ENCODE measurements around the gene ABCC8. TPM values are rescaled to one million over a fixed set of nuclear protein-coding genes. Genes with fewer than 3 reads are reported as not detected.

The ABCC8 gene
- polyA plus RNA-seq, 4 donors = 0.53 to 3.5 (median 1.3) TPM

DNA sequence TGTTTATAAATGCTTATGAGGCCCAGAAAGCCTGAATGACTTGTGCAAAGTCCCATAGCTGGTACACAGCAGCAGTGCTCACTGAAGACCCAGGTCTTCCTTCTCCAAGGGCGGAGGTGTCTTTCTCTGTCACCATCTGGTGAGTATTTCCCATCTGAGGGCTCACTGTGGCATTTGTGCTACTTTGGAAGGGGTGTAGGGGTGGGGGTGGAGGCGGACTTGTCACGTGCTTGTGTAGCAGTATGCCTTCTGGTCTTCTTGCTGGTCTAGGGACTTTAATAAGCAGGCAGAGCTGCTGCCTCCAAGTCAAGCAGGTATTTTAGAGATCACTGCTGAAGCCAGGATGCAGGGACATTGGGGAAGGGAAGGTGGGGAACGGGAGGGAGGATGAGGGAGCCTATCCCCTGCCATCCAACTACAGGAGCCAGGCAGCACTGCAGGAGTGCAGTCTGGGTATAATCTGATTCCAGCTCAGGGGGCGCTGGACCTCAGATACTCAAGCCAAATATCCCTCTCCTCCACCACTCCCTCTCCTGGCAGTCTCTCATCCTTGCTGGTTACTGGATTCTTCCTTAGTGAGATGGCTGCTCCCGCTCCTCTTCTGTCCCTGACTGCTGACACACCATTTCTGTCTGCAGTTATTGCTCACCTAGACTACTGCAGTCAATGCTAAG is 3.4 kb downstream of the ABCC8 start:
- no peak for DNase-seq (ENCODE audit: low read depth in 4 of 4, low spot score in 3 of 4)

DNA sequence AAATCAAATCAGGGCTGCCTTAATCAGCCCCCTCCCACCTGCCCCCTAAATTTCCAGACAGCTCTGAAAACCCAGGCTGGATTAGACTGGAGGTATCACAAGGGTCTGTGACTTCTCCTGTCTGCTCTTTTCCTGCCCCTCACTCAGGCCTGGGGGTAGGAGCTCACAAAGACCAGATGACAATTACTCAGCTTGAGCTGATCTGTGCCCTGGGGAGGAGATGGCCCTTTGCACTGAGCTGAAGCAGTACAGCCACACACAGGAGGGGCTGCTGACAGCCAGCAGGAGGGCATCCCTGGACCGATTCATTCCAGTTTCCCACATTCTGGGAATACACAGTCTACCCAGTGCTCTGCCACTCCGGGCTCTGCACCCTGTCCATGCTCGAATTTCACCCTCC is 4.2 kb downstream of the ABCC8 start:
- no peak for DNase-seq (ENCODE audit: low read depth in 4 of 4, low spot score in 3 of 4)

DNA sequence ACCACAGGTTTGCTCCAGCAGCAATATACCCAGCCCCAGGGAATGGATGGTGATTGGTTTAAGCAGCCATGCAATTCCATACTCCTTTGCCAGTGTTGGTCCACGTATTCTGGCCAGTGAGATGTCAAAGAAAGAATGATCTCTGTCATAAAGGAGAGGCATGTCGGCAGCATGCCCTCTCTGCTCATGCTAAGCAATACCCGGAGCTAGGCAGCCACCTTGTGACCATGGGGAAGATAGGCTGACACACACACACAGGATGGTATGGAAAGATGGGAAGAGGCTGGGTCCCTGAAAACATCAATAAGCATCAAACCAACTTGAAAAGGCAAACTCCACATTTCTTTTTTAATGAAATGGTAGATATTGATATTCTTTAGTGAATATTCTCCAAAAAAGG is 5.1 kb downstream of the ABCC8 start:
- no peak for DNase-seq (ENCODE audit: low read depth in 4 of 4, low spot score in 3 of 4)

DNA sequence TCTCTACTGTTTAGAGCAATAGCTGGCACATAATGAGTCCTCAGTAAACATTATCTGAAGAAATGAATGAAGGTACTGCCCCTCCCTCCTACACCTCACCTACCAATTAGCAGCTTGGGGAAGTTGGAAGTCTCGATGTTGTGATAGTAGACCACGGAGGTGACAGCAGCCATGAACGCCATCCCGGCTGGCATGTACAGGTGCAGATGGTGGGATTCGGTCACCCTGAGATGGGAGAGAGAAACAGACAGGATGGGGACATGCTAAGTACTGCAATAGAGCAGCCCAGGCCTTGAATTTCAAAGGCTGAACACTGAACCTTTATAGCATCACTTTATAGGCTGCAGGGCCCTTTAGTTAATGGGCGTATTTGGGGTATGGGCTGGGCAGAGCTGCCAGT is 6.6 kb downstream of the ABCC8 start:
- DNase-seq (ENCODE audit: low read depth in 4 of 4, low spot score in 3 of 4) = no peak

DNA sequence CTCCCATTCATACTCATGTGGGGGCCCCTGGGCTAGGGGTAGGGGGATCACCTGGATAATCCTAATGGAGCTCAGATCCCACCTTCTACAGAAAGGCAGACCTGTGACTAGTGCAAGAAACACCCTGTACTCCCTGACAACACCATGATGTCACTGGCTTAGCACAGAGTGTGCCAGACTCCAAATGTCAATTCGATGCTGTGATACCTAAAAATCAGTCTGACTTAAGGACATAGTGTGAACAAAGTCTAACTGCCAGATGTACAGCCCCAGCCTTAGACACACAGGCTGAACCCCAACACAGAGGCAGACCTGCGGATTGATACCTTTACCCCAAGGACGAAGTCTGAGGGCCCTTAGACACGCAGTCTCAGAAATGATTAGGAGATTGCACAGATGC is 8.5 kb downstream of the ABCC8 start:
- DNase-seq (ENCODE audit: low read depth in 4 of 4, low spot score in 3 of 4) = no peak

DNA sequence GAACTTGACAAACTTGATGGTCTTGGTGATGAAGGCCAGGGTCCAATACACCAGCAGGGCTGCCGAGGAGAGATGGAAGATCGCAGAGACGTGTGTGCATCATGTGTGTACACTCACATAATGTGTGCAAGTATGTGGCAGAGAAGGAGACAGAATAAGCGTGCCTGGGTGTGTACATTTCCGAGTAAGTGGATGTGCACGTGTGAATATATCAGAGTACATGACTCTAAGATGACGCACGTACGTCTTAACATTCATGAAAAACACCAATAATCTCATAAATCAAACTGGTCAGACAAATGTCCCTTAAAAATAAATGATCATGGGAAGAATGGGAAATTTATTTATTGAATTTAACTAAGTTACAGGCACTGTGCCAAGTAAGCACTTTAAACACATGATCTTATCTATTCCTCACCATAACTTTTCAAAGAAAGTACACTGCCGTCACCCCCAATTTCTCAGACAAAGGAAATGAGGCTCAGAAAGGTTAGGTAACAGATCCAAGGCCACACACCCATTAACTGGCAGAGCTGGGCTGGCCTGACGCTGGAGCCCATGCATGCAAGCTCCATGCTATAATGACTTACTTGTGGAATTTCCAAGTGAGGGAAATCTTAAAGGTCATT is 13.0 kb downstream of the ABCC8 start:
- DNase-seq (ENCODE audit: low read depth in 4 of 4, low spot score in 3 of 4) = no peak

DNA sequence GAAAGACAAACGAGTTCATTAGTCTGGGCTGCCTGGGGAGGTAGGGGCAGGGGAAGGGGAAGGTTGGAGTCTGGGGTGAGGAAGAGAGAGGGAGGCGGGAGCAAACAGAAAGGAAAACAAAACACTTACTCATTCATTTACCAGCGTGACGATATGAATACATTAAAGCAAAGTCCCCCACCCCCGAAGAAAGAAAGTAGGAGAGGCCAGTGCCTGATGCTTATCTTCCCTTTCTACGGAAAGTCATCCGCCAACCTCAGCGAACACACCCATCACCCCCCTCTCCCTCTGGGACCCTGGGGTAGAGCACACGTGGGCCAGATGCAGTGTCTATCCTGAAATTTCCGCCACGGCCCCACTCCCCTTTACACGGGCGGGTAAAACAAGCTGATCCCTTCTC is 13.7 kb downstream of the ABCC8 start:
- no peak for DNase-seq (ENCODE audit: low read depth in 4 of 4, low spot score in 3 of 4)

DNA sequence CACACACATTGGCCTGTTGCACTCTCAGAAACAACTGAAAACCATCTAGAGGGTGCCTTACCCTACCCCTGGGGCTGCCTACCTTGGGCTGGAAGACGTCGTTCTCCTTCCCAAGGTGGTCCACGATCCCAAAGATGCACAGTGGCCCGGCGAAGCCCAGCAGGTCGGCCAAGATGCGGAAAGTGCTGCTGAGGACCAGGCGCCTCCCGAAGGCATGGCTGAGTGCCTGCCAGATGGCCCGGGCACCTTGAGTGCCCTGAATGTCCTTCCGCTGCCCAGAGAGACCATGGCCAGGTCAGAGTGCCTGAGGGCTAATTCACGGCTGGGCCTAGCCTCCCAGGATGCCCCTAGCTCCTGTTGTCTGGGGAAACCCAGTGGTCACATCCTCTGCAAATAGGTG is 16.2 kb downstream of the ABCC8 start:
- DNase-seq (ENCODE audit: low read depth in 4 of 4, low spot score in 3 of 4) = no peak

DNA sequence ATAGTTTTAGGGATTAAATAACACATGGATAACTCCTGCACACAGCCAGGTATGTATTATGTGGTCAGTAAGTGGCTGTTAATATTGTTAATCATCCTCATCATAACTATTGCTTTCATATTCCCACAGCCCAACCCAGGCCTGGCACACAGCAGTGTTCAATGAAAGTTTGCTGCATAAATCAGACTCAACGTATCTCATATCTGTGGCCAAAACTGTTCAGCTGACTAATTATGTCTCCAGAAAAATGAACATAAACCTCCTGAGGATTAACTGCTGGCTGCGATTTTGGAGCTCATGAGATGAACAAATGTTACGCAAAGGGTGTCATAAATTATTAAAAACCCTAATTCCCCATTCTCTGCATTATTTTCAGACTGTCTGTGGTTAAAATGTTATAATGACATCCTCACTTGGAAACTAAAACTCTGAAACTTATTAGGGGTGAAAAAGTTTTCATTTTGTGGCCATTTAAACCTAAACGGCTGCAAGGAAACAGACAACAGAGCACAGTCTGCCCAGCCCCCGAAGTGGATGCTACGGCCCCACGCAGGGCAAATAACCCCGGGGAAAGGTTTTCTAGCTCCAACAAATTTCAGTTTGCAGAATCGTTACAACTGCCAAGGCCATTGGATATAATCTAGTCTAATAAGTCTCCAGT is 17.3 kb downstream of the ABCC8 start:
- DNase-seq (ENCODE audit: low read depth in 4 of 4, low spot score in 3 of 4) = no peak

DNA sequence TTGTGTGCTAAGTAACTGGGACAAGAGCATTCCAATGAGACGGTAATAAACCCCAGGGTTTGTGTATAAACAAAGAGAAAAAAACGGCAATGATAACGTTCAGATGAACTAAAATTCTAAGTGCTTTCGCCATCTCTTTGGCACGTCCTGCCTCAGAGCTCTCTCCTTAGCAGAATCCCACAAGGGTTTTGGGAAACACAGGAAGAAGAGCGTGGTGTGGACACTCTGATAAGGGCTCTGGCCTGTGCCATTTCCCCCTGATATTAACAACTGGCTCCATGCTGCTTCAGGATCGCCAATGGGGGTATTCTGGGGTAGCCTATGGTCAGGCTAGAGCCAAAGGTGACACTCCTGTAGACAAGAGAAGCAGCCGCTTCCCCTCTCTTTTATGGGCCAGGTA is 18.4 kb downstream of the ABCC8 start:
- DNase-seq (ENCODE audit: low read depth in 4 of 4, low spot score in 3 of 4) = no peak

DNA sequence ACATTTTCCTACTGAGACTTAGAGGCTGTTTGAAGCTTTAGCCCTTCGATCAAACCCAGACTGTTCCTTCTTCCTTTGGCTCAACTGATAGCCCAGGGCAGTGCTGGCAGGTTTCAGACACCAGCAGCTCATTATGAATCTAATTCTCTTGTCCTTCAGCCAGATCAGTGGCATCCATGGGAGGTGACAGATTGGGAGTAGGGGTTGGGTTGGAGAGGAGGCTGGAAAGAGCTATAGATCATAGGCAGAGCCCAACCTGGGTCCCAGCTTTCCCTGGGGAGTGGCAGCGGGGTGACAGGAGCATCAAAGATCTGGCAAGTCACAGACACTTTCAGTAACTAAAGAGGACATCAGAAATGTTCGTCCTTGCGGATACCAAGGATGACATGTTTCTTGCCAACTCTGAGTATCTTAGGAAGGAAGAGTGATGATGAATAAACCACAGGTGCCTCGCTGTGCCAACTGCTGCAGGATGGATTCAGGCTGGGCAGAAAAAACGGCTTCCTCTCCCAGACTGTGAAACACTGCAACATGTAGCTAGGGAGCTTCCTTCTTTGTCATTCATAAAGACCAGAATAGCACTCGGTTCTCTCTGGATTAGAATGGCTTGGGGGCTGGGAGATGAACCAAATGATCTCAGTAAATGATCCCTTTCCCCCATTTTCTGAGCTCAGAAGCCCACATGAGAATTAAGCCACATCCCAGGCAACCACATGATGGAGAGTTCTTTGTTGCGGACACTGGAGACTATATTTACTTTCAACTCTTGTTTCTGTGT is 19.1 kb downstream of the ABCC8 start:
- DNase-seq (ENCODE audit: low read depth in 4 of 4, low spot score in 3 of 4) = no peak

DNA sequence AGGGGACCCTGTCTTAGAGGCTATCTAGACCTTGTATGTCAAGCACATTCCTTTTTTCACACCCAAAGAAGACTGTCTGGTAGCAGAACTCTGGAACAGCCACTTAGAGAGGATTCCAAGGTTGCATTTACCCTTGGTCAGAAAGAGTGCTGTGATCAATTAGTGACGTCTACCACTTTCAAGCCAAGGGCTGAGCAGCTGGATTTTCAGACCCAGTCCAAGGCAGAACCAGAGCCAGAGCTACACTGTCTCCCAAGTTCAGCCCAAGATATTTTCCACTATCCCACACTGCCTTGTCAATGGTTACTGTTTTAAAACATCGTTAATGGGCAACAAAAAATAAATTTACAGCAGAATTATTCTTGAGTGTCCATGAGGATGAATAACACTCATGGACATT is 24.0 kb downstream of the ABCC8 start:
- no peak for DNase-seq (ENCODE audit: low read depth in 4 of 4, low spot score in 3 of 4)

DNA sequence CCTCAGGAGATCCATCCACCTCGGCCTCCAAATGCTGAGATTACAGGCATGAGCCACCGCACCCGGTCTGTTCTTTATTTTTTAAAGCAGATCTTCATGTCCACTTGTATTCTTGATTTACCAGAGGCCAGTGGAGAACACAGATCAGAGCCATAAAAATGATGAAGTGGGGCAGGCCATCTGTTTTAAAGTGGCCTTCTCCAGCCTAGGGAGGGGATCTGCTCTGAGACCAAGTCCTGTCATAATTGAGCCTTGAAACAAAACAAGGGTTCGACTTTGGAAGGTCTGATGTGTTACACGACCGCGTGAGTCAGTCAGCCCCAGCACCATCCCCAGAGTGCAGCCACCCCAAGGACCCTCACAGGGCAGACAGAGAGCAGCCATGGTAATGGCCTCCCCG is 27.5 kb downstream of the ABCC8 start:
- peak in 1 of 4 donors; percentile 29 for DNase-seq (ENCODE audit: low read depth in 4 of 4, low spot score in 3 of 4)

DNA sequence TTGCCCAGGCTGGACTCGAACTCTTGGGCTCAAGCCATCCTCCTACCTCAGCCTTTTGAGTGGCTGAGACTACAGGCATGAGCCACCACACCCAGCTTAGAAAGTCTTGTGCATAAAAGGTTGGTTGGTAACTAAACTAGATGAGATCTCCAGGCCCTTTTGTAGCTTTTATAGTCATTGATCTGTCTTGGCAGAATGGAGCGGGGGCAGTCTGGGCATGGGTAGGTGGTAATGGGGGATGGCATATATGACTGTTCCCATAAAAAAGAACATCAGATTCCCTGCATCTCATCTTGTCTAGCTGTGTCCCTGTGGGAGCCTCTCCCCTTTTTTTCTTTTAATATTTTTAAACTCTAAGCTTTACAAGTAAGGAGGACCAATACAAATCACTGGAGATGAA is 30.2 kb downstream of the ABCC8 start:
- DNase-seq (ENCODE audit: low read depth in 4 of 4, low spot score in 3 of 4) = no peak

DNA sequence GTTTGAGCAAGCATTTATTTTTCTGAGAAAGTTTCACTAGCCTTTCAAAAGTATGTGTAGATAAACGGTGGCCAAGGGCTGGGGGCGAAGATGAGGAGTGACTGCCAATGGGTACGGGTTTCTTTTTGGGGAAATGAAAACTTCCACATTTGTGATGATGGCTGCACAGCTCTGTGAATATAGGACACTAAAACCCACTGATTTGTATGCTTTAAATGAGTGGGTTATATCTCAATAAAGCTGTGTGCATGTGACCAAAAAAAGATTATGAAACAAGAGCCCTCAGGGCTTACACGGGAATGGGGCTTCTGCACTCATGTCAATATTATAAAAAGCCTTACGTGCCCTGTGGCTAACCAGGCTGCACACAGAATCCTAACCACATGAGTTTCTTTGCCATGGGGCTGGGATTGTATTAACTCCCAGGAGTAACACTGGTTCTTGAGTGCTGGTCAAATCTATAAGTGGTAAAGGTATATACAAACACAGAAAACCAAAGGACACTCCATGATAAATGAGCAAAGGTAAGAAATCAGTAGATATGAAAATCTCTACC is 31.3 kb downstream of the ABCC8 start:
- no peak for DNase-seq (ENCODE audit: low read depth in 4 of 4, low spot score in 3 of 4)

DNA sequence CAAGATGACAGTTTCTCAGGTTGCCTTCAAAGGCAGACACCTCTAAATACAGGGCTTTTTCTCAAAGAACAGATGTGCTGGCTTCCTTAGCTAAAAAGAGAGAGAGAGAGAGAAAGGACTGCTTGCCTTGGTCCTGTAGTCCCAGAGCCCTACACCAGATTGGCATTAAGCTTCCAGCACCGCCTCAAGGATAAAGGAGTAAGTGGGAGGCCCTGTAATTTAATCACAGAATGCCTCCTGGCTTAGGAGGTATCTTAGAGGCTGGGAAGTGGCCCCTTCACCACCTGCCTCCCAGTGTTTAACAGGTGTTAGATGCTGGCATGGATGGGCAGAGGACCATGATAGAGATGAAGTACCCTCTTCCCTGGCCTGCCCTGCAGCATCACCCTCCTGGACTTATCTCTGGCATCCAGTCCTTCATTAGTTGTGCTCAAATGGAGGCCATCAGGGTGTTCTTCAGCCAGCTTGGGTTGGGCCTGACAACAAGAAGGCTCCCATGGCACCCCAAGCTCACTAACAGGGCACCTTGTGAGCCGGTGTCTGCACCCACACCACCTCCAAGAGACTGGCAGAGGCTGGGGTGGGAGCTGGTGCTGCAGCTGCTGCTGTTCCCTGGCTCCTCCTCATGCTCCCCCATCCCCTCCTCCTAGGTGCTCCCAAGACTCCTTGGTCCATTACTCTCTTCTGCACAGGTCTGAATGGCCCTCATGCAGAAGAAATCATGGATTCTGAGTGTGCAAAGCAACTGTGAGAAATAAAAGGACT is 32.5 kb downstream of the ABCC8 start:
- DNase-seq (ENCODE audit: low read depth in 4 of 4, low spot score in 3 of 4) = no peak

DNA sequence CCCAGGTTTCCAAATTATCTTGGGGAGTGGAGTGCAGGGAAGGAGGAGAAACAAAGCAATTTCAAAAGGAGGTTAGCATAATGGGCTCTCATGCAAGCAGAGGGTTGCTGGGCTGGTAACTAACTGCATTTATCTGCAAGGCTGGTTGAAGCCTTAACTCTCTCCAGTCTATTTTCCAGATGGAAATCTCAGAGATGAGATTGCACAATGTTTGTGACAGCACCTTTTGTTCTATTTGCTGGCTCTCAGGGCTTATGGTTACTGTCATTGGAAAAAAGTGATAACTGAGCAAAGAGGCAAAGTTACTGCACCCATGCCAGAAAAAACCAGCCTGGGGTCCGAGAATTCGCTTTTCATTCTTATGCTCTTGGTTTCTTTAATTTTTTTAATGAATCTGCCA is 33.2 kb downstream of the ABCC8 start:
- DNase-seq (ENCODE audit: low read depth in 4 of 4, low spot score in 3 of 4) = no peak

DNA sequence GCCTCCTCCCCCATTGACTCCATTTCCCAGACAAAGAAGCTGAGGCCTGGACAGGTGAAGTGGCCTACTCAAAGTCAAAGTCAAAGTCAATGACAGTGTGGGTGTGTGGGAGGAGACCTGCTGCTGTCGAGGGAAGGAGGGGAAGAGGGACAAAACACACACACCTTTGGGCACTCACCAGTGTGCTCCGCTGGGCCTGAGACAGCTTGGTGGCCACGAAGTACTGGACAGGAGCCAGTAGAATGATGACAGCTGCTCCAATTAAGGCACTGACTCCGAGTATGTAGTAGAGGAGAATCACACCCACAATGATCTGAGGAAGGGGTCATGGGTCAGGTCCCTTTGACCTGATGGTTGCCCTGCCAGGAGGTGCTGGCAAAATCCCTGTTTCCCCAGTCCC is 33.6 kb downstream of the ABCC8 start:
- DNase-seq (ENCODE audit: low read depth in 4 of 4, low spot score in 3 of 4) = no peak

DNA sequence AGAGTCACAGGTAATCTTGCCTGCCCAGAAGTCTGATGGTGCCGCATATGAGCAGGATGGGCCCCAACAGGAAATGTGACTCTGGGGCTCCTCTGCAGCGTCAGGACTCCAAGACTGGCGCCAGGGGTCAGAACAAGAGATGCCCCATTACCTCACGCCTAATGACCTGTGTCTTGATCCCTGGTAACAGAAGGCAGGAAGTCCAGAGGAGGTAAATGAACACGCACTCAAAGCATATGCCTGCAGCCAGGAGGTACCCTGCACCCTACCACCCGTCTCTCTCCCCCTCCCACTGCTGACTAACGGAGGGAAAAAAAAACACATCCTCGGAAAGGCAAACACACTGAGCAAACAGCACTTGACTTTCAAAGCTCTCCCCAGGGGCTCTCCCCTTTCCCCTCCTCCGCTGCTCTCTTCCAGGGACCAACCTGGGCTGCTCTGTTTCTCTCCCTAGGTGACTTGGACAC is 37.3 kb downstream of the ABCC8 start:
- DNase-seq (ENCODE audit: low read depth in 4 of 4, low spot score in 3 of 4) = peak in 3 of 4 donors; percentile 20 to 36 (median 23)

DNA sequence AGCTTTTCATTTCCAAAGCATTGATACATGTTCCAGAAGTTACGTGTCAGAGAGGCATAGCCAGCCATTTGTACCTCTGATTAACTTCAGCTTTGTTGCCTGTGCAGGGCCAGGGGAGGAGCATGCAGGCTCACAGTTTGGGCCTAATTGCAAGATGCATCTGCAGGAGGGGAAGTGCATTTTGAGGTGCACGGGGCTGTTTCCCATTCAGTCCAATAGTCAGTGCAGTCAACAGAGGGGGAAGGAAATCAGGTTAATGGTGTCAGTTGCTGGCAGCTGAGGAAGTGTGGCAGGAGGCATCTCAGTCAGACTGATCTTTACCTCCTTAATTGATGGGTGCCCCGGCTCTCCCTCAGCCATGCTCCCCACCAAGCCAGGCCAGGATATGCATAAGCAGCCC is 39.3 kb downstream of the ABCC8 start:
- no peak for DNase-seq (ENCODE audit: low read depth in 4 of 4, low spot score in 3 of 4)

All from right renal pelvis (tissue), 4 donors.